Suprapubic skin (tissue), 3 donors: ENCODE measurements around the gene TTL.

Experiments
- CTCF ChIP-seq, 2 donors: fragments of 200-600 bp in 1 of 2; fragments of 450-650 bp in 1 of 2; sonication (generic) in 1 of 2; IDR thresholded peaks; one replicate each; pipeline ENCODE4 v1.5.1; 2016 to 2019; ENCODE audit warnings: antibody characterized with exemption in 2 of 2, mild to moderate bottlenecking in 1 of 2, moderate library complexity in 1 of 2
- POLR2A ChIP-seq, 2 donors: fragments of 450-650 bp; IDR thresholded peaks; one replicate each; pipeline ENCODE4 v1.6.1; 2017; ENCODE audit warnings: antibody characterized with exemption in 2 of 2, mild to moderate bottlenecking in 2 of 2, moderate library complexity in 2 of 2

- TF ChIP-seq POLR2A (IDR thresholded peaks at IDR 0.05), result no peak
- no peak for TF ChIP-seq CTCF (IDR thresholded peaks at IDR 0.05)
These were observed 41.4 kb downstream of the TTL start for GRCh38 chr2:112523291-112523777.
